HG03520 (cell line): ENCODE data around the gene ESR2.
"Not testable (repeated sequence)": the region's sequence is repeated elsewhere in the genome, so short reads cannot be mapped to it uniquely, and the experiment has no call there.

Source experiments
- ATAC-seq: cut with Tn5 transposase; IDR thresholded peaks from one replicate; pipeline ENCODE4 v1.9.1; 2021; ENCODE audit warnings: mild to moderate bottlenecking, moderate library complexity; ENCODE audit not compliant: unreplicated experiment

The ESR2 gene

DNA sequence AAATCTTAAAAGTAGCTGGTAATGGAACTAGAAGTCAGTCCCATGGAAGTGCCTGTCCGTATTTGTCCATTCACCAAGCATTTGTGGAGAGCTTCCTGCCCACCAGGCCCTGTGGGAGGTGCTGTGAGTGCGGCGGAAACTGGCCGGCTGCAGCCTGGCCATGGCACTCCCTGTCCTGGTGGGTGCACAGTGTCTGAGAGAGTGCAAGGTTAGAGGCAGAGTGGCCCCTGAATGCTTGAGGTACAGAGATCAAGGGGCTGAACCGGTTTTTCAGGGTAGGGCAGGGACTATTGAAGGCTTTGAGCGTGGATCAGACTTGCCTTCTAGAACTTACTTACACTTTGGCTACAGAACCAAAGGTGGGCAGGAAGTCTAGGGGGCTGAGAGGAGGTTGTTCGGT, 92.9 kb downstream of the ESR2 start:
- ATAC-seq: no peak

- ATAC-seq: no peak
These were observed 94.0 kb downstream of the ESR2 start for GRCh38 chr14:64200170-64200569.

- ATAC-seq: no peak
These were observed 95.7 kb downstream of the ESR2 start for GRCh38 chr14:64198486-64198885.

GRCh38 chr14:64197996-64198395, 96.2 kb downstream of the ESR2 start:
- no peak for ATAC-seq

- peak; percentile 46 for ATAC-seq
These were observed 97.3 kb downstream of the ESR2 start for GRCh38 chr14:64196814-64197411.

DNA sequence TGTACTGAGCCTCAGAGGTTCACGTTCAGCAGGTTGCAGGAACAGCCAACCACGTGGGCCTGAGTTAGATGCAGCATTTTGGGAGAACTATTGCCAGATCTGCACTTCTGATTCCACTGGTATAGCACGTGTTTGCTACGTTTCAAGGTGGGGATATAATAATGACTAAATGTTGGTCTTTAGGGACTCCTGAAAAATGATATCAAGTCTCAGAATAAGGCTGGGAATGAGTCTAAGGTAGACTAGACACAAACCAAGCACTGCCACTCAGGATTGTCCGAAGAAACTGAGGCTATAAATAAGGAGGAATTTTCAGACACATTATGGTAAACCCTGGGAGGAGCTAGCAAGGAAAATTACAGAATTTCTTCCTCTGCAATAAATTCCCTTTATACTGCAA, 98.1 kb downstream of the ESR2 start:
- ATAC-seq: no peak

- no peak for ATAC-seq
These were observed 99.0 kb downstream of the ESR2 start for GRCh38 chr14:64195199-64195598.

DNA sequence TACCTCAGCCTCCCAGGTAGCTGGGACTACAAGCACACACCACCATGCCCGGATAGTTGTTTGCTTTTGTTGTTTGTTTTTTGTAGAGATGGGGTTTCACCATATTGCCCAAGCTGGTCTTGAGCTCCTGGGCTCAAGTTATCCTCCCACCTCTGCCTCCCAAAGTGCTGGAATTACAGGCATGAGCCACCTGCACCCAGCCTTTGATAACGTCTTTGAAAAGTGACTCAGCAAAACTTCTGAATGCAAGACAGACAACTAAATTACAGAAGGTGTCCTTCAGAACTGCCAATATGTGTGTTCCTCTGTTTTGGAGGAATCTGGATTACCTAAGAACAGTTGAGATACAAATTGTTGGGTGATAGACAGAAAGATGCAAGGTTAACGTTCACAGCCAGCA, 99.8 kb downstream of the ESR2 start:
- no peak for ATAC-seq

GRCh38 chr14:64193821-64194220, 100.3 kb downstream of the ESR2 start:
- no peak for ATAC-seq

GRCh38 chr14:64191756-64192155, 102.4 kb downstream of the ESR2 start:
- no peak for ATAC-seq

DNA sequence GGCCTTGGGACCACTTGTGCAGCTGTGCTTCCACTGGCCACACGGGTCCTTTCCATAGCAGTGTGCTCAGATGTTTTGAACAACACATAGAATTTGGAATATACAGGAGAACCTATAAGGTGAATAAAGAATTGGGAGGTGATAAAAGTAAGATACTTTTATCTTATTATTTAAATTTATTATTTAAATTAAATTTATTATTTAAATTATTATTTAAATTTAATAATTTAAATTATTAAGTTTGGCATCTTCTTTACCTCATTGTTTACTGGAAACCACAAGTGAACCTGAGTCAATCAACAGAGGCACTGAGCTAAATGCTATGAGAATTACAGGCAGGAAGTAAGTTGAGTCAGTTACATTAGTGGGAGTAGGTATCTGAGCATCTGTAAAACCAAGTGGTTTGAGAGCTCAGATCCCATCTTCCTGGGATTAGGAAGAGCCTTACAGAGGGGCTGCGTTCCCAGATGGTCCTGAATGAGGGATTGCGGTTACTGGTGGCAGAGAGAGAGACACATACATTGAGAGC, 103.1 kb downstream of the ESR2 start:
- no peak for ATAC-seq

GRCh38 chr14:64187331-64187730, 106.8 kb downstream of the ESR2 start:
- no peak for ATAC-seq

DNA sequence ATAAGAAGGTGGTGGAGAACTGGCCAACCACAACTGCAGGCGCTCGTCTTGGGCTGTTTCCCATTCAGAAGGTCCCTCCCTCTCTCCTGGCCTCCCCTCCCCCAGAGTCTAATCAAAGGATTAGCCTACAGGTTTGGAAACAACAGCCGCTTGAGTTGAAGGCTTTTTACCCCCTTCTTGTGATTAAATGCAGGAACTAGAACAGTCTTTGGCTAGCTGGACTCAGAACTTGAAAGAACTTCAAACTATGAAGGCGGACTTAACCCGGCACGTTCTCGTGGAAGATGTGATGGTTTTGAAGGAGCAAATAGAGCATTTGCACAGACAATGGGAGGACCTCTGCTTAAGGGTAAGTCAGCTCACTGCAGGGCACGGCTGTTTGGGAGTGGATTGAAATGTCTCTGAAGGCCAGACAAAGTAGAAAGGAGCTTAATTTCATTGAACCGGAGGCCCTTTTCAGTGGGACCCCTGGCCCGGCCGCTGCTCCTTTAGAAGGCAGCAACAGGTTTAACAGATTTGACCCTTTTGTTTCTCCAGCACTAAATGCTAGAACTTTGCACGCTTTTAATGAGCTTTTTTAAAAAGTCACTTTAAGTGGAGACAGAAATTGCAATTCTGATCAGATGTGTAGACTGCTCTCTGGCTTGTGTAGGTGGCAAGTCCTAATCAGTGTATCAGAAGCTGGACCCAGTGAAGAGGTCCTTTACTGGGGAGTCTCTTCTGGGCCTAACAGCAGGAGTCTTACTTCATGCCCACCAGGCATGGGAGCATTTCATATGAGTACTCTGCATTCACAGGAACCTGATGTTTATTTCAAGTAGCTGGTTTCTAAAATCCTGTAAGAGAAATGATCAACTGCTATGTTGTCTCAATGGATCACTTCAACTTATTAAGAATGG, 107.7 kb downstream of the ESR2 start:
- ATAC-seq: no peak

DNA sequence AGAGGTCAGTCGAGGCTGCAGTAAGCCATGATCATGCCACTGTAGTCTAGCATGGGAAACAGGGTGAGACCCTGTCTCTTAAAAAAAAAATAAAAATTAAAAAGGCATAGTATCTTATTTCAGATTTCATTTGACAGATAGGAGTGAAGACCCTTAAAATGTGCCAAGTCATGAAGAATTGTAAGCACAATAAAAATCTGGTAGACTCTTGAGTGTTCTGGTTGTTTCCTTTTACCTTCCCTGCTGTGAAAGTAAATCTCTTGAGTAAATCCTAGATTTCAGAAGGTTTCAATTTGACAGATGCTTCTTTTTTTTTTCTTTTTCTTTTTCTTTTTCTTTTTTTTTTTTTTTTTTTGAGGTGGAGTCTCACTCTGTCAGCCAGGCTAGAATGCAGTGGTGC, 109.0 kb downstream of the ESR2 start:
- no peak for ATAC-seq

DNA sequence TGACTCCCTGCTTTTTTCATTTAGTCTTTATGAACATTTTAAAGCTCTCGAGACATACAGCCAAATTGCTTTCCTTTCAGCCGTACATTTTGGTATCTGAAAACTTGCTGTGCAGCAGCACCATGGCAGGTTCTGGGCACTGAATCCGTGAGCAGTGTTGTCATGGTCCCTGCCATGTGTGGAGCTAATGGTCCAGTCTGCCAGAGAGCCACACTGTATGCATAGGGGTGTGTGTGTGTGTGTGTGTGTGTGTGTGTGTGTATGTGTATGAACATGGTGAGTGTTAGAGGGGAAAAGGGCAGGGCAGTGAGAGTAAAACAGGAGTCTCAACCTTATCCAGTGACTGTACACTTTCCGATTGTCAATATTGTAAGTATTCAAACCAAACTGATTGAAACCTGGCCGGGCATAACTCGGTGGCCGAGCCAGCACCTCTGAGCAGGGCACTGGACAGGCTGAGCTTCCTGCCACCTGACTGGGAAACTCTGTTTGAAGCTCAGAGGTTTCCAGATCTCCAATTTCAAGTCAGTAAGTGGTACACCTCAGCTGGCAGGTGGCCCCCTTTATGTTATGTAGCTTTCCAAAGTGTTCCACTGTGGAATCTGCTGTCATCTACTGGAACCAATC, 110.0 kb downstream of the ESR2 start:
- no peak for ATAC-seq

DNA sequence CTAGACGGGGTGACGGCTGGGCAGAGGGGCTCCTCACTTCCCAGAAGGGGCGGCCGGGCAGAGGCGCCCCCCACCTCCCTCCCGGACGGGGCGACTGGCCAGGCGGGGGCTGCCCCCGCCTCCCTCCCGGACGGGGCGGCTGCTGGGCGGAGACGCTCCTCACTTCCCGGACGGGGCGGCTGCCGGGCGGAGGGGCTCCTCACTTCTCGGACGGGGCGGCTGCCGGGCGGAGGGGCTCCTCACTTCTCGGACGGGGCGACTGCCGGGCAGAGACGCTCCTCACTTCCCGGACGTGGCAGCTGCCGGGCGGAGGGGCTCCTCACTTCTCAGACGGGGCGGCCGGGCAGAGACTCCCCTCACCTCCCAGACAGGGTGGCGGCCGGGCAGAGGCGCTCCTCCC, 111.3 kb downstream of the ESR2 start:
- ATAC-seq: not testable (repeated sequence)

DNA sequence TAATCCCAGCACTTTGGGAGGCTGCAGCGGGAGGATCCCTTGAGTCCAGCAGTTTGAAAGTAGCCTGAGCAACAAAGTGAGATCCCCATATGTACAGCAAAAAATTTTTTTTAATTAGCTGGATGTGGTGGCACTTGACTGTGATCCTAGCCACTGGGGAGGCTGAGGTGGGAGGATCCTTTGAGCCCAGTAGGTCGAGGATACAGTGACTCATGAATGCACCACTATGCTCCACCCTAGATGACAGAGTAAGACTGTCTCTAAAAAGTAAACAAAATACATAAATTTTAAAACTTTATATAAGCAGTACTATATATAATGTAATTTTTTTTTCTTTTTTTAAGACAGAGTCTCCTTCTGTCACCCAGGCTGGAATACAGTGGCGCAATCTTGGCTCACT, 115.4 kb downstream of the ESR2 start:
- ATAC-seq: no peak

DNA sequence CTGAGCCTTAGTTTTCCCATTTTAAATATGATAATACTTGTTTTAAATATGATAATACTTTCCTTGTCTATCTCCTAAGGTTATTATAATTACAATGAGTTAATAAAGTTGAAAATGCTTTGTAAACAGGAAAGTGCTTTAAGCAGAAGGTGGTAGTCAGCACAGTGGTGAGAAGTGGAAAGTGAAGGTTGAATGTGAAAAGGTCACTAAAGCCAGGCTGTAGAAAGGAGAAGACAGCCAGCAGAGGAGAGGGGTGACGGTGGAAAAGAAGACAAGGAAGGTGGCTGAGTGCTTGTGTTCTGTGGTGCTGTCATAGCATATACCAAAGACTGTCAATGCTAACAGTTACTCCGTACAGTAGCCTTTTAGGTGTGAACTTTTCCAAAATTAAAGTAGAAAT, 117.8 kb downstream of the ESR2 start:
- ATAC-seq: no peak

DNA sequence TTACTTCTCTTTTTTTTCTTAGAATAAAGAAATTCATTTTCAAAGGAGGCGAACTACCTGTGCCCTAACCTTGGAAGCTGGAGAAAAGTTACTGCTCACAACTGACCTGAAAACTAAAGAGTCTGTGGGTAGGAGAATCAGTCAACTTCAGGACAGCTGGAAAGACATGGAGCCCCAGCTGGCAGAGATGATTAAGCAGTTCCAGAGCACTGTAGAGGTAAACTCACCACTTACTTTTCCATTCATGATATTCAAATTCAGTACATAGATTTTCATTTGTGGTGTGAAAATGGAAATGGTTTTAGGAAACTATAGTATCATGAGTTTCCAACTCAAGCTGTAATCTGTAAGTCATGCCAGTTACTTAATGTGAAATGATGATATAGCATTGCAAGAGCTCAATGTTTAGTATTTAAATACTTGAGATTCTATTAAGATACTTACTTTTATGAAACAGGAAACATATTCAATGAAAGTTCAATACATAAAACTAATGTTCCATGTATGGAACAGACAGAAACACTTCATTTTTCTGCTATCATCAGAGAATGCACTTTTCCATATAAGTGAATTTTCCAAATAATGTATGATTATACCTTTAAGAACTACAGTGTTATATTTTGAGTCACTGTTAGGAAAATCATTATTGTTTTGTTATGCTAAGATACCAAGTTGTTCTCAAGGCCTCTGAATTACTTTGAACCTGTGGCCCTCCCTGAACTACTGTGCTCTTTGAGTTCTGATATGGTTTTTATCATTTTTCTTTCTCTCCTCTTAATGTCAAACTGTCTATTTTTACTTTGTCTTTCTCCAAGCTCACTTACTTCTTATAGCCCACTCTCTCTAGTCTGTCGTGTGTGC, 119.0 kb downstream of the ESR2 start:
- no peak for ATAC-seq

GRCh38 chr14:64170181-64170580, 124.0 kb downstream of the ESR2 start:
- ATAC-seq: no peak

DNA sequence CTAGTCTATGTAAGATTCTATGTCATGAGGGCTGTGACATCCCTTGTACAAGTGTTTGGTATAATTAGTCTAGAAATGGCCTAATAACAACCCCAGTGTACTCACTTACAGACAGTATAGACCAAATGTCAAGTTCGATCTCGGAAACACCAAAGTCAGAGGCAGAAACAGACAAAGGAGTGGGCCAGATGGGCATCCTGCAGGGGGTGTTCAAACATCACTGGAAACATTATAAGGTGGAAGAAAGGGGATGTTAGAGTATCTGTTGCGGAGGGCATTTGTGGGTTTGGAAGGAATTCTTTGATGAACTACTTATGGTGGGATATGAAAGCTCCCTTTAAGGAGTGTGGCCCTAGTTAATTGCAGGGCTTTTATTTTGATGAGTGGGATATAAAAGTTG, 134.6 kb downstream of the ESR2 start:
- no peak for ATAC-seq
